ENCODE measurements around the gene IZUMO1R.
"Not testable (repeated sequence)": the region's sequence is repeated elsewhere in the genome, so short reads cannot be mapped to it uniquely, and the experiment has no call there.

Gene IZUMO1R

DNA sequence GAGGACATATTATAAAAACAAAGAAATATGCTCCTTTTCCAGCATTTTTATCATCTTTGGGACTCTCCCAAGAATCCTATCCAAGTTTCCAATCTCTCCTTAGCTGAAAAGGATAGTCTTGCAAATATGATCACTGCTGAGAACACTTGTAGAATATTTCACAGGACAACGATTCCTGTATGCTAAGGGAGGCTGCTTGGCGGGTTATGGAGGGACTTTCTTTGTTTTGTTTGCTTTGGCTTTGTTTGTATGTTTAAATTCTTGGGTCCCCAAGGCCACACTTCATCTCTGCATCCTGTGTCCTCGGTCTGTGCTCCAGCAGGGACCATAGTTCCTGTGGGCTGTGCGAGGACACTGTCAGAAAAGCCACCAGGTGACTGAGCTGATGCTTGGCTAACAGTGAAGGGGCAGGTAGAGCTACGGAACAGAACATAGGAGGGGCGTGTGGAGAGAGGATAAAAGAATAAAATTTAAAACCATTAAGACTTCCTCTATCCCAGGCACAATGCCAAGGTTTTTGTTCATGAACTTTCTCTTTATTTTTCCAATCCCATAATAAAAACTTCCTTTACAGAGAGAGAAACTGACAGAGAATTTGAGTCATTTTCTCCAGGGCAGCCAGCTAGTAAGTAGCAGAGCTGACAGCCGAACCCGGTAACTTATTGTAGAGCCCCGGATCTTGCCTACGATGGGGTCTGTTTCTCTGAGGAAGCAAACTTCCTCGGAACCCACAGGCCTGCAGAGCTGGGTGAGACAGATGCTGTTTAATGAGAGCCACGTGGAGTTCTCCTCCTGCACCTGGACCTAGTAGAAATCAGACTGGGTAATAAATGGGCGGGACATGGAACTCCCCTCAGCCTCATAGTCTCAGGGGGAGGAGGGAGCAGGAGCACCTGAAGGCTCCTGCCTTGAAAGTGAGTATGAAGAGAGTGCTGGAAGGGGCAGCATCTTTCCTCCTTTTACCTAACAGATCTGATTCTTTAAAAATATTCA is at the start of gene IZUMO1R:
Gene IZUMO1R, plus strand, starts transcription at position 615 of the 993 bp plus-strand sequence. CDS start 1,057 bp downstream, outside the sequence.
- no peak for DNase-seq

DNA sequence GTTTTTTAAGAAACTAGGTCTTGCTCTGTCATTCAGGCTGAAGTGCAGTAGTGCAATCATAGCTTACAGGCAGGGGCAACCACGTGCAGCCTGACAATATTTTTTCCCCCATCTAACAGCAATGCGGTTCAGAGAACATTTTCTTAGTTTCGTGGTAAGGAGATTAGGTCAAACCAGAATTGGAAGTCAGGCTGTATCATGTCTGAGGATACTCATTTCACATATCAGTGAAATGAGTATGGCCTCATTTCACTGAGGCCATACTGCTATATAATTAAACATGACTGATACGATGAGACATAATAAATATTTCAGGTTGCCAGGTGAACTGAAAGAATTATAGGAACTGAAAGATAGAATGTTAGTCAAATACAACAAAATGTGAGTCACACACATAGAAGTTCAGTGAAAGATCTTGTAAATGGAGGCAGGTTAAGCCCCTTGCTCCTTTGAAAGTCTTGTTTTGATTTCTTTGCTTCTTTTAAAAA is 32.5 kb upstream of the IZUMO1R start:
- DNase-seq = no peak

- no peak for DNase-seq
Measured at GRCh38 chr11:94272738-94273313, 31.6 kb upstream of the IZUMO1R start.

DNA sequence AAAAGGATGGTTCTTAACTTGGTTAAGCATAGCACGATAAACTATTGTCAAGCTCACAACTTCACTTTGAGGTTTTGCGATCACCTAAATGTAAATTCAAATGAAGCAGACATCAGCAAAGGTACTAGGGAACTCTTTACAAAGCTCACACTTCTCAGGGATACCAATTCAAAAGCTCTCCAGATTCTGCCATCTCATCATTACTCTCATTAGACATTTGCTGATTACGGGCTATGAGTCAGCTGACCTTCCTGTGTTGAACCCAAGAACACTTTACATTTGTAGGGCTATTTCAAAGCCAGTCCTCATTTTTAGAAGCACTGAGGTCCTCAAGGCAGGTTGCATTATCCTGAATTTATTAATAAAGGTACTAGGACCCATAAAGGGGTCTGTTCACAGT is 28.4 kb upstream of the IZUMO1R start:
- no peak for DNase-seq

- DNase-seq = no peak
Measured at GRCh38 chr11:94276943-94277342, 27.4 kb upstream of the IZUMO1R start.

GRCh38 chr11:94278207-94278606 is 26.2 kb upstream of the IZUMO1R start:
- not testable (repeated sequence) for DNase-seq

GRCh38 chr11:94279996-94280395 is 24.4 kb upstream of the IZUMO1R start:
- no peak for DNase-seq

- no peak for DNase-seq
Measured at GRCh38 chr11:94281324-94281723, 23.1 kb upstream of the IZUMO1R start.

DNA sequence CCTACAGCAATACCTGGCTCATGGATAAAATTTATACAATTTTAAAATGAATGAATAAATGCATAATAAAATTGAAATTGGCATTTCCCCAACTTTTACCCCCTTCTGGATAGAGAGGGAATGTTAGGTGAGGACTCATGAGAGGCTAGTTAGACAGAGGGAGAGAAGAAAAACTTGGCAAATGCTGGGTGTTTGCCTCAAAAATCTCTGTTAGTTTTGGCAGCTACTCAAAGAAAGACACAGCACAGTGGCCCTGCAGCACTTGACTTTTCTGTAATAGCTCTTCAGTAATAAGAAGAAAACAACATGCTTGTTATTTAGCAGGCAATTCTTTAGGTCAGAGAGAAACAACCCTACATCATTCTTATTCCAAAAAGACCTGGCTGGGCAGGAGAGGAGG is 20.7 kb upstream of the IZUMO1R start:
- DNase-seq = no peak

DNA sequence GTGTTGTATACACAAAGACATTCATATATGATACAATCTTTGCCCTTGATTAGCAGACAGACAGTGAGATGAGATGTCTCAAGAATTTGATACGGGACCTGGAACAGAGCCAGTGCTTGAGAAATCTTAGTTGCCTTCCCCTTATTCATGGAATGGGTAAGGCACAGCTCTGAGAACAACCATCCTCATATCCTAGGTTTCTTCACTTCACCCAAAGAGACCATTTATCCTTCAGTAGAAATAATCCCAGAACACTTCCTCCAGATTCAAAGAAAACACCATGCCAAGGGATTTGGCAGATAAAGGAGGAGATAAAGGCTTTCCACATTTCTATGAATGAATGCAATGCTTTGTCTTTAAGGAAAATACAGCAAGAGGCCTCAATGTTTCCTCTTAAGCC is 8.8 kb upstream of the IZUMO1R start:
- no peak for DNase-seq

- no peak for DNase-seq
Measured at GRCh38 chr11:94297985-94298576, 6.3 kb upstream of the IZUMO1R start.

GRCh38 chr11:94302776-94303175 is 1.6 kb upstream of the IZUMO1R start:
- DNase-seq = no peak

DNA sequence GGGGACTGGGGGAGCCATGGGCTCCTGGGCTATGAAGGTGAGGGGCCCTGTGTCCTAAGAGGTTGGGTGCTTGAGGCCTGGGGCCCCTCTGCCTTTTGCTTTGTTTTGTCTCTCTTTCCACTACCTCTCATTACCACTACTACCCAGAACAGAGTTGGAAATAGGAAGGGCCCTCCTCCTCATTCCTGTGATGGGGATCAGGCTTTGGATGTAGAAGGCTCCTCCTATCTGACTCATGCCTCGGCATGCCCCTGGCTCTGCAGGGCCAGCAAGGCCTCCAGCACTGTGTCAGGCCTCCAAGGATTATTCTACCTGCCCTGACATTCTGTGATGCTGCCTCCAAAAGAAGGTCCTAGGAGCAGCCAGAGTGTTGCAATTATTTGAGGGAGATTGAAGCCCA is 766 bp downstream of the IZUMO1R start:
- no peak for DNase-seq

- DNase-seq = no peak
Measured at GRCh38 chr11:94307101-94307791, 2.9 kb downstream of the IZUMO1R start.

GRCh38 chr11:94308024-94308423 is 3.6 kb downstream of the IZUMO1R start:
- DNase-seq = no peak

DNA sequence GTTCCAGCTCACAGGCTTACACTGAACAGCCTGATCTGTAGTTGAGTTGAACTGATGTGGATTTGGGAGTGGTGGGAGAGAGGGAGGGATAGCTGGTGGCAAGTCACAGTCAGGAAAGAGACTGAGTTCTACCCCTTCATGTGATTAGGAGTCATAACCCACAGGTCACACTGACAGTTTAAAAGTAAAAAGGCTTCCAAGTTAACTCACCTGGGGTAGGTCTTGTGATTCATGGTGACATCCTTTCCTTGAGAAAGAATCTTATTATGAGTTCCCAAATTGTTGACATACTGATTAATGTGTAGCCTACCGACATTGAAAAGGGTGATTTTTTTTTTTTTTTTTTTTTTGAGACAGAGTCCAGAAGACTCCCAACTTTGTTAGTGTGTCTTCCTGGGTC is 5.4 kb downstream of the IZUMO1R start:
- no peak for DNase-seq

- DNase-seq = no peak
Measured at GRCh38 chr11:94310191-94310875, 6.0 kb downstream of the IZUMO1R start.

DNA sequence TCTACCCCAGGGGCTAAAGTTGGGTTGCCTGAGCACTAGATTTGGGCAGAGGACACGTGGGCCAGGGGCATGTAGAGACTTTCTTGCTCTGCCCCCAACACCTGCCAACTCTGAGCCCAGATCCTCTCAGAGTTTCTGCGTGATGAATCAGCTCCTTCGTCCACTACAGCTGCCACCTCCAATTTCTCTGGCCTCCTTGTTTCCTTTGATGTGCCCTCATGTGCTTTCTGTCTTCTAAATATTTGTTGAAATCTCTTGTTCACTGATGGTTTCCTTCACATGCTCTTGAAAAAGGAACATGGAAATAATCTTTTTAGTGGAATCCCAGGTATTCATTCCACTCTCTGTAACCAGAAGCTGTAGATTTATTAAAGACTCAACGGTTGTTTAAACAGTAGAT is 8.0 kb downstream of the IZUMO1R start:
- no peak for DNase-seq

GRCh38 chr11:94314064-94314463 is 9.7 kb downstream of the IZUMO1R start:
- no peak for DNase-seq

GRCh38 chr11:94315664-94316063 is 11.3 kb downstream of the IZUMO1R start:
- DNase-seq = no peak

- DNase-seq = no peak
Measured at GRCh38 chr11:94322501-94322900, 18.1 kb downstream of the IZUMO1R start.

GRCh38 chr11:94325681-94326080 is 21.3 kb downstream of the IZUMO1R start:
- peak; percentile 33 for DNase-seq

Data from NCI-H146 (cell line).